Measurements from ENCODE around the gene ADAMTS3. TPM values are rescaled to one million over a fixed set of nuclear protein-coding genes. Genes with fewer than 3 reads are reported as not detected.
A peak's percentile ranks its signal among the peaks of the same experiment; 100 is the strongest.

ADAMTS3 gene
- total and polyA plus RNA-seq, 2 donors (not counting 3 experiments of a cell fraction or from before 2014, with no cell fraction given): 0.37 to 1.3 TPM

- FAIRE-seq (peak; percentile 58), DNase-seq (ENCODE audit: low read depth, low spot score) (peak; percentile 49)
- no peak overlapping the region for H3K4me2 ChIP-seq (ENCODE audit: insufficient read depth, low read length)
- no peaks in the 10 kb centered on the region for H3K79me2 ChIP-seq (ENCODE audit: control insufficient read depth, insufficient read depth, low read length)
- H3K36me3 ChIP-seq (ENCODE audit: control insufficient read depth in 2 of 2, extremely low read depth in 1 of 2, insufficient read depth in 2 of 2, low read length in 2 of 2): no peaks in the 10 kb centered on the region
- H3K27ac ChIP-seq (ENCODE audit: insufficient read depth, low read depth, low read length): no peak overlapping the region
- H3K9ac ChIP-seq (replicated peaks; ENCODE audit: extremely low read depth, insufficient read depth, low read length): no peak overlapping the region
- no TSS peak for BruUV-seq (replicated peaks)
- no peaks in the 10 kb centered on the region for H3K4me1 ChIP-seq (ENCODE audit: control insufficient read depth, extremely low read depth, insufficient read depth, low read length)
- ChIA-PET CTCF (interaction anchor here (0.6 to 4.3 kb wide), 18 partner anchors 9 to 1709 kb away, joined by 3 to 40 read pairs (median 4); no protein-coding TSS in a partner anchor), POLR2A (no interaction called here)
- H2AFZ ChIP-seq (ENCODE audit: low read depth, low read length): no peak overlapping the region
- dilution Hi-C loops (cut with MboI; ENCODE audit: extremely low pct_ligation_motif_present, low sequenced_read_pairs) (no loop called here), intact Hi-C loops (cut with micrococcal nuclease) (loop anchor here (1.0 to 10.0 kb wide), 4 partner anchors 571 to 1702 kb away; no protein-coding TSS in a partner anchor)
- H3K4me3 ChIP-seq (replicated peaks in 1 of 3; ENCODE audit: insufficient read depth in 1 of 3, low read depth in 1 of 3, low read length in 3 of 3): no peak overlapping the region
- no peaks in the 10 kb centered on the region for H4K20me1 ChIP-seq (replicated peaks; ENCODE audit: control insufficient read depth, extremely low read depth, insufficient read depth, low read length)
- H3K9me1 ChIP-seq (replicated peaks; ENCODE audit: control insufficient read depth, extremely low read depth, insufficient read depth, low read length): no peaks in the 10 kb centered on the region
- TF ChIP-seq FOS (IDR thresholded peaks at IDR 0.05; ENCODE audit: borderline replicate concordance, insufficient read depth, low read length) (no peak), CTCF (IDR thresholded peaks at IDR 0.05; ENCODE audit: extremely low read depth in 1 of 2, insufficient read depth in 1 of 2, low read depth in 1 of 2, low read length in 2 of 2) (peak; percentile 64 to 68)
- no peaks in the 10 kb centered on the region for H3K9me3 ChIP-seq (replicated peaks; ENCODE audit: control insufficient read depth, insufficient read depth, low read length)
- H3K27me3 ChIP-seq (ENCODE audit: control insufficient read depth in 2 of 2, insufficient read depth in 2 of 2, low read length in 2 of 2): no peaks in the 10 kb centered on the region
Observed at GRCh38 chr4:72302981-72303704, 265.9 kb downstream of the ADAMTS3 start.

- no peaks in the 10 kb centered on the region for H4K20me1 ChIP-seq (replicated peaks; ENCODE audit: control insufficient read depth, extremely low read depth, insufficient read depth, low read length)
- dilution Hi-C loops (cut with MboI; ENCODE audit: extremely low pct_ligation_motif_present, low sequenced_read_pairs) (no loop called here), intact Hi-C loops (cut with micrococcal nuclease) (loop anchor here (2.0 to 10.0 kb wide), 2 partner anchors 1117 to 1649 kb away; no protein-coding TSS in a partner anchor)
- ChIA-PET POLR2A (no interaction called here), CTCF (interaction anchor here (0.9 to 2.9 kb wide), 9 partner anchors 10 to 1701 kb away, joined by 3 to 13 read pairs (median 5); no protein-coding TSS in a partner anchor)
- H3K36me3 ChIP-seq (ENCODE audit: control insufficient read depth in 2 of 2, extremely low read depth in 1 of 2, insufficient read depth in 2 of 2, low read length in 2 of 2): no peaks in the 10 kb centered on the region
- no peaks in the 10 kb centered on the region for H3K79me2 ChIP-seq (ENCODE audit: control insufficient read depth, insufficient read depth, low read length)
- DNase-seq (ENCODE audit: low read depth, low spot score) (no peak), FAIRE-seq (no peak)
- H3K4me3 ChIP-seq (replicated peaks in 1 of 3; ENCODE audit: insufficient read depth in 1 of 3, low read depth in 1 of 3, low read length in 3 of 3): no peak overlapping the region
- no peak overlapping the region for H2AFZ ChIP-seq (ENCODE audit: low read depth, low read length)
- TF ChIP-seq JUN (IDR thresholded peaks at IDR 0.05; ENCODE audit: borderline replicate concordance, insufficient read depth, insufficient read length, low read depth) (no peak), GATA2 (IDR thresholded peaks at IDR 0.05; ENCODE audit: insufficient read depth, insufficient read length, low read depth, low read length) (no peak), POLR2A (IDR thresholded peaks at IDR 0.05; ENCODE audit: low read depth, low read length) (no peak), CTCF (IDR thresholded peaks at IDR 0.05; ENCODE audit: extremely low read depth in 1 of 2, insufficient read depth in 1 of 2, low read depth in 1 of 2, low read length in 2 of 2) (no peak), MYC (IDR thresholded peaks at IDR 0.05; ENCODE audit: low read depth, low read length) (no peak), POLR2AphosphoS5 (IDR thresholded peaks at IDR 0.05; ENCODE audit: insufficient read depth, low read depth, low read length) (no peak), FOS (IDR thresholded peaks at IDR 0.05; ENCODE audit: borderline replicate concordance, insufficient read depth, low read length) (no peak), EZH2 (IDR thresholded peaks at IDR 0.05; ENCODE audit: borderline replicate concordance, low read depth, low read length, severe bottlenecking) (no peak), MAX (IDR thresholded peaks at IDR 0.05; ENCODE audit: insufficient read depth, insufficient read length) (no peak)
- no peaks in the 10 kb centered on the region for H3K27me3 ChIP-seq (ENCODE audit: control insufficient read depth in 2 of 2, insufficient read depth in 2 of 2, low read length in 2 of 2)
- no peaks in the 10 kb centered on the region for H3K9me3 ChIP-seq (replicated peaks; ENCODE audit: control insufficient read depth, insufficient read depth, low read length)
- no TSS peak for BruUV-seq (replicated peaks)
- H3K4me1 ChIP-seq (ENCODE audit: control insufficient read depth, extremely low read depth, insufficient read depth, low read length): no peaks in the 10 kb centered on the region
- no peak overlapping the region for H3K4me2 ChIP-seq (ENCODE audit: insufficient read depth, low read length)
- H3K9ac ChIP-seq (replicated peaks; ENCODE audit: extremely low read depth, insufficient read depth, low read length): no peak overlapping the region
- no peak overlapping the region for H3K27ac ChIP-seq (ENCODE audit: insufficient read depth, low read depth, low read length)
- no peaks in the 10 kb centered on the region for H3K9me1 ChIP-seq (replicated peaks; ENCODE audit: control insufficient read depth, extremely low read depth, insufficient read depth, low read length)
Observed at GRCh38 chr4:72301759-72302158, 267.3 kb downstream of the ADAMTS3 start.
